Measurements from ENCODE around the gene SHISA6.

Gene SHISA6

GRCh38 chr17:11240841-11241610 lies at the start of gene SHISA6:
SHISA6 (plus strand) TSS chr17:11241213.
- no peak for DNase-seq

GRCh38 chr17:11195801-11196200 lies 45.2 kb upstream of the SHISA6 start:
- DNase-seq, result no peak

- DNase-seq, result no peak
Observed at GRCh38 chr17:11204991-11205390, 36.0 kb upstream of the SHISA6 start.

GRCh38 chr17:11205659-11206058 lies 35.4 kb upstream of the SHISA6 start:
- no peak for DNase-seq

- no peak for DNase-seq
Observed at GRCh38 chr17:11209906-11210305, 31.1 kb upstream of the SHISA6 start.

- no peak for DNase-seq
Observed at GRCh38 chr17:11212792-11213191, 28.2 kb upstream of the SHISA6 start.

GRCh38 chr17:11216976-11217375 lies 24.0 kb upstream of the SHISA6 start:
- no peak for DNase-seq

- no peak for DNase-seq
Observed at GRCh38 chr17:11221196-11221595, 19.8 kb upstream of the SHISA6 start.

GRCh38 chr17:11221721-11222120 lies 19.3 kb upstream of the SHISA6 start:
- no peak for DNase-seq

- no peak for DNase-seq
Observed at GRCh38 chr17:11238705-11239104, 2.3 kb upstream of the SHISA6 start.

GRCh38 chr17:11239379-11239970 lies 1.5 kb upstream of the SHISA6 start:
- no peak for DNase-seq

GRCh38 chr17:11240041-11240840 lies 772 bp upstream of the SHISA6 start:
- peak; percentile 79 for DNase-seq

- peak; percentile 53 for DNase-seq
Observed at GRCh38 chr17:11241611-11242226, 706 bp downstream of the SHISA6 start.

- DNase-seq, result no peak
Observed at GRCh38 chr17:11242411-11242810, 1.4 kb downstream of the SHISA6 start.

GRCh38 chr17:11244776-11245175 lies 3.8 kb downstream of the SHISA6 start:
- DNase-seq, result no peak

- DNase-seq, result no peak
Observed at GRCh38 chr17:11245187-11245586, 4.2 kb downstream of the SHISA6 start.

- DNase-seq, result no peak
Observed at GRCh38 chr17:11245791-11246190, 4.8 kb downstream of the SHISA6 start.

- no peak for DNase-seq
Observed at GRCh38 chr17:11250161-11250560, 9.1 kb downstream of the SHISA6 start.

GRCh38 chr17:11251561-11252107 lies 10.6 kb downstream of the SHISA6 start:
- no peak for DNase-seq

- no peak for DNase-seq
Observed at GRCh38 chr17:11252146-11252545, 11.1 kb downstream of the SHISA6 start.

GRCh38 chr17:11256877-11257276 lies 15.9 kb downstream of the SHISA6 start:
- no peak for DNase-seq

GRCh38 chr17:11264183-11264871 lies 23.3 kb downstream of the SHISA6 start:
- no peak for DNase-seq

All from retina (tissue), 1 donor.